ENCODE data around the gene NAV3.

The NAV3 gene

DNA sequence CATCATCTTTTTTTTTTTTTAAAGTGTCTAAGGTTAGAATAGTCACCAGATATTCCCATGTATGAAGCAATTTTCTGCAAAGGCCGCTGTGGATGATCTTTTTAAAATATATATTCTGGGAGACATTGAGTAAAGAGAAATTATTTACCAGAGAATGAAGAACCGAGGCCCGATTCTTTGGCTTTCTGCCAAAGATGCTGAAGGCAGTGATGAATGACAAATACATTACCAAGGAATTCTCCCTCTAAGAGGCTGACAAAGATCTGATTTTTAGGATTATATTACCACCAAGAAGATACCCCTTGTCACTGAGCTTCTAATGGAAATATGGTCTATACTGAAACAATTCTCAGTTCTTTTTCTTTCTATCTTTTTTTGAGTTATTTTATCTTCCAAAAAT, 336.8 kb downstream of the NAV3 start:
- TF ChIP-seq, protein P1, sequence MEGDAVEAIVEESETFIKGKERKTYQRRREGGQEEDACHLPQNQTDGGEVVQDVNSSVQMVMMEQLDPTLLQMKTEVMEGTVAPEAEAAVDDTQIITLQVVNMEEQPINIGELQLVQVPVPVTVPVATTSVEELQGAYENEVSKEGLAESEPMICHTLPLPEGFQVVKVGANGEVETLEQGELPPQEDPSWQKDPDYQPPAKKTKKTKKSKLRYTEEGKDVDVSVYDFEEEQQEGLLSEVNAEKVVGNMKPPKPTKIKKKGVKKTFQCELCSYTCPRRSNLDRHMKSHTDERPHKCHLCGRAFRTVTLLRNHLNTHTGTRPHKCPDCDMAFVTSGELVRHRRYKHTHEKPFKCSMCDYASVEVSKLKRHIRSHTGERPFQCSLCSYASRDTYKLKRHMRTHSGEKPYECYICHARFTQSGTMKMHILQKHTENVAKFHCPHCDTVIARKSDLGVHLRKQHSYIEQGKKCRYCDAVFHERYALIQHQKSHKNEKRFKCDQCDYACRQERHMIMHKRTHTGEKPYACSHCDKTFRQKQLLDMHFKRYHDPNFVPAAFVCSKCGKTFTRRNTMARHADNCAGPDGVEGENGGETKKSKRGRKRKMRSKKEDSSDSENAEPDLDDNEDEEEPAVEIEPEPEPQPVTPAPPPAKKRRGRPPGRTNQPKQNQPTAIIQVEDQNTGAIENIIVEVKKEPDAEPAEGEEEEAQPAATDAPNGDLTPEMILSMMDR (IDR thresholded peaks at IDR 0.05; ENCODE audit: low read depth, low read length, missing control alignments), result no peak
- no peak overlapping the region for H3K4me3 ChIP-seq (replicated peaks; ENCODE audit: low read depth, low read length)
- DNase-seq (ENCODE audit: extremely low read depth, low read depth), result no peak

DNA sequence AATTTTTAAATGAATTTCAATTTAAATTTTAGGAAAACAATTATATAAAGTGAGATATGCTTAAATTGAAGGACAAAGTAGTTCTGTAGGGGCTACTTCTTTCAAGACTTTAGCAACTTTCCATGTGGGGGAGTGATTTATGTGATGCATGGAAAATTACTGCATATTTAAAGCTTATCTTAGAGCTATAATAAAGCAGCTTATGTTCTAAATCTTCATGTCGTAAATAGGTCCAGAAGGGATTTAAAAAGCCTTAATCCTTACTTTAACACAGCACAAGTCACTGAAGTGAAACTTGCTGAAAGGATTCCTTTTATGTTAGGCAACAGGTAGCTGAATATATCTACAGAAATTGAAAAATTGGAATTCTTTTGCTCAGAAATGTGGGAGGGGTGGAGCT, 340.4 kb downstream of the NAV3 start:
- no peak for DNase-seq (ENCODE audit: extremely low read depth, low read depth)
- no peak overlapping the region for H3K4me3 ChIP-seq (replicated peaks; ENCODE audit: low read depth, low read length)
- TF ChIP-seq, protein P1 (IDR thresholded peaks at IDR 0.05; ENCODE audit: low read depth, low read length, missing control alignments), result no peak

DNA sequence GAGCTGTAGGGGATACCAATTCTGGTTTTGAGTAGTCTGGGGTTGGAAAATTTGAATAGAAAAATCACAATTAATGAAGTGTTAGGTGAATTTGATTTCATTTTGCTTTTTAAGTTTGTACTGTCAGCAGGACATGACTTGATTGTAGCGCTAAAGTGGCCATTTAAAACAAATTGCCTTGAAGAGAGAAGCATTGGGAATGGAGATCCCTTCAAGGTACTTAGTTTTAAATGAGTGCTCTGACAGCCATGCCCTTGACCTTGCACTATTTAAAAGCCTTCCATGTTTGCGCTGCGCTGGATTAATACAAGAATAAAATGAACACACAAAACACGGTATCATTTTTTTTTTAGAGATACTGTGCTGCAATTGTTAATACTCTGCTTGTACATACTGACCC, 345.9 kb downstream of the NAV3 start:
- TF ChIP-seq, protein P1 (IDR thresholded peaks at IDR 0.05; ENCODE audit: low read depth, low read length, missing control alignments), result no peak
- DNase-seq (ENCODE audit: extremely low read depth, low read depth), result no peak
- H3K4me3 ChIP-seq (replicated peaks; ENCODE audit: low read depth, low read length), result no peak overlapping the region

DNA sequence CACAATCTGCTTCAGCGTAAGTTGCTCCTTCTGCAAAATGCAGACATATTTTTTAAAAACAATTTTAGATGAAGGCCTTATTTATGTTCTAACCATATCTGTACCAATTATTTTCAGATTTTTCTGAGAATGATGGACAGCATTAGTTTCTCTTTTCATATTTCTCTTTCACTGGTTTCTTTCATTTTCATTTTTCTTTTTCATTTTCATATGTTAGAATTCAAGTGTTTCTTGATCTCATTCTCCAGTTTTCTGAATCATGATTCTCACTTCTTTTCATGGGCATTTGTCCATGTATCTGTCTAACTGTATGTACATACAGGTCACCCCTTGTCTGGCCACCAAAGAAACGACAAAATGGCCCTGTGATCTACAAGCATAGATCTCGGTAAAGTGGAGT, 346.6 kb downstream of the NAV3 start:
- TF ChIP-seq, protein P1 (IDR thresholded peaks at IDR 0.05; ENCODE audit: low read depth, low read length, missing control alignments), result no peak
- H3K4me3 ChIP-seq (replicated peaks; ENCODE audit: low read depth, low read length), result no peak overlapping the region
- DNase-seq (ENCODE audit: extremely low read depth, low read depth), result no peak

DNA sequence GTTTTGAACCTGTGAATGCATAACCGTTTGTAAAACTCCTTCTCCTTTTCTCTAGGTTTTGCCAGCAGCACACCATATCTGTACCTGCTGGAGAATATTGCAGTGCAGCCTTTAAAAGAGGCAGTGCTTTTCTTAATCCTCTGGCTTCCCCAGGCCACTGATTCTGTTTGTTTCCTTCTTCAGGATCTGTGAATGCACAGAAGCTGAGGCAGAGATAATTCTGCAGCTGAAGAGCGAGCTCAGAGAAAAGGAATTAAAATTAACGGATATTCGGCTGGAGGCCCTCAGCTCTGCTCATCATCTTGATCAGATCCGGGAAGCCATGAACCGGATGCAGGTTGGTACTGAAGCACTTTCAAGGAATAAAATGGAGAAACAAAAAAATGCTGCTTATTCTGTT, 348.7 kb downstream of the NAV3 start:
- DNase-seq (ENCODE audit: extremely low read depth, low read depth), result no peak
- no peak overlapping the region for H3K4me3 ChIP-seq (replicated peaks; ENCODE audit: low read depth, low read length)
- TF ChIP-seq, protein P1 (IDR thresholded peaks at IDR 0.05; ENCODE audit: low read depth, low read length, missing control alignments), result no peak

DNA sequence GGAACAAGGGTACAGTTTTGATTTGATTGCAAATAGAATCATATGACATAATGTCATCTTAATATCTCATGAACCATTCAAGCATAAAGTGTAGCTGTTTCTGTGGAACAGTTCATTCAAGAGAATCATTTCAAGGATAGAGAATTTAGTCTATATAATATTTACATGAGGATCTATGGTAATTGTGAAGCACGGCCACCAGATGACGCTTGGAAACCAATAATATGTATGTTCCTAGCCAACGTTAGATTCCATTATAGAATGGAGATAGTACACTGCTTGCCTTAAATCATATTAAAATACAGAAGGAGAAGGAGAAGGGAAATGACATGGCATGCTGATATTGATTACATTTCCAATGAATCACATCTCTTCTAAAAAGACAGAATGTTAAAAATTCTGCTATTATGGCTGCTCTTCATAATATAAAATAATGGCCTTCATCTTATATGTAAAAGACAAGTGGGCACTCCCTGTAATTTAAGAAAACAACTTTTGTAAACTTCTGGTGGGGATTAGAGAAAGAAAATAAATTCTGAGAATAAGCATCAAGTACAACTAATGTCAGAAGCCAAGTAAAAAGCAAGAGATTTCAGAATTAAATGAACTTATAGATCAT, 351.0 kb downstream of the NAV3 start:
- no peak overlapping the region for H3K4me3 ChIP-seq (replicated peaks; ENCODE audit: low read depth, low read length)
- no peak for DNase-seq (ENCODE audit: extremely low read depth, low read depth)
- TF ChIP-seq, protein P1 (IDR thresholded peaks at IDR 0.05; ENCODE audit: low read depth, low read length, missing control alignments), result peak; percentile 29

DNA sequence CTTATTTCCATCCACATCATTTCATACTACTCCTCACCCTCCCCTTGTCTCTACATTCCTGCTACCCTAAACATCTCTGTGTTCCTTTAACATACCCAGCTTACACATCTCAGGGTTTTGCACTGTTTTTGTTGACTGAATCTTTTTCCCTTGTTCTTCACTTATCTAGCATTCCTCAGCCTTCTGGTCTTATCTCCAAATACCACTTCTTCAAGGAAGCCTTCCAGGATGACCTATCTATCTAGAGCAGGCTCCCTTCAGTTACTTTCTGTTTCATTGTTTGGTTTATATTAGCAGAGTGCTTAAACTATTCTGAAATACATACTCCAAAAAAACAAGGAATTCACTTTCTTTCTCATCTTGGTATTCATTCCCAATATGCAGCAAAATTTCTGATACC, 353.1 kb downstream of the NAV3 start:
- no peak overlapping the region for H3K4me3 ChIP-seq (replicated peaks; ENCODE audit: low read depth, low read length)
- DNase-seq (ENCODE audit: extremely low read depth, low read depth), result no peak
- TF ChIP-seq, protein P1 (IDR thresholded peaks at IDR 0.05; ENCODE audit: low read depth, low read length, missing control alignments), result no peak
